OCI-LY1 (cell line): Measurements from ENCODE around the gene GXYLT2.

ENCODE experiments used
- H2AFZ ChIP-seq: fragments of 200-600 bp; sonication (generic), shearing (Covaris generic); 2 replicates; pipeline ENCODE4 v1.6.0; 2014; ENCODE audit warnings: antibody characterized with exemption, mild to moderate bottlenecking, low read length
- H3F3A ChIP-seq: fragments of 200-600 bp; sonication (generic), shearing (Covaris generic); 2 replicates; pipeline ENCODE4 v1.6.0; 2014; ENCODE audit warnings: mild to moderate bottlenecking, antibody characterized with exemption, low read length, moderate library complexity; ENCODE audit not compliant: insufficient read depth
- H3K27ac ChIP-seq: fragments of 200-600 bp; sonication (generic); 2 replicates; pipeline ENCODE4 v1.5.1; 2014; ENCODE audit warnings: low read length, mixed run types, mild to moderate bottlenecking, low read depth; ENCODE audit not compliant: poor library complexity, severe bottlenecking
- H3K27me3 ChIP-seq: fragments of 200-600 bp; sonication (generic); 2 replicates; pipeline ENCODE4 v1.6.0; 2014; ENCODE audit warnings: antibody characterized with exemption, mild to moderate bottlenecking, low read length, moderate library complexity; ENCODE audit not compliant: insufficient read depth
- H3K36me3 ChIP-seq: fragments of 200-600 bp; sonication (generic); 2 replicates; pipeline ENCODE4 v1.6.1; 2014; ENCODE audit warnings: mild to moderate bottlenecking, antibody characterized with exemption, low read length, moderate library complexity, mixed read lengths; ENCODE audit not compliant: insufficient read depth
- H3K4me1 ChIP-seq: fragments of 200-600 bp; sonication (generic); 2 replicates; pipeline ENCODE4 v1.5.1; 2014; ENCODE audit warnings: mild to moderate bottlenecking, low read length, moderate library complexity; ENCODE audit not compliant: insufficient read depth, severe bottlenecking
- H3K4me2 ChIP-seq: fragments of 200-600 bp; sonication (generic), shearing (Covaris generic); 2 replicates; pipeline ENCODE4 v1.6.1; 2014; ENCODE audit warnings: low read length
- H3K4me3 ChIP-seq: fragments of 200-600 bp; sonication (generic); 2 replicates; pipeline ENCODE4 v1.5.1; 2014; ENCODE audit warnings: low read length, low read depth, mild to moderate bottlenecking, mixed read lengths; ENCODE audit not compliant: poor library complexity, severe bottlenecking
- H3K79me2 ChIP-seq: fragments of 200-600 bp; shearing (Covaris generic); 2 replicates; pipeline ENCODE4 v1.6.1; 2016; ENCODE audit warnings: mixed run types, low read length, mixed read lengths; ENCODE audit not compliant: insufficient read depth
- H3K9ac ChIP-seq: fragments of 200-600 bp; sonication (generic), shearing (Covaris generic); 2 replicates; pipeline ENCODE4 v1.6.1; 2014; ENCODE audit warnings: mild to moderate bottlenecking, low read length, mixed read lengths
- H3K9me2 ChIP-seq: fragments of 200-600 bp; sonication (generic), shearing (Covaris generic); 2 replicates; pipeline ENCODE4 v1.6.1; 2014; ENCODE audit warnings: low read depth, mild to moderate bottlenecking, low read length, mixed read lengths
- H3K9me3 ChIP-seq: fragments of 200-600 bp; shearing (Covaris generic); 2 replicates; pipeline ENCODE4 v1.6.1; 2014; ENCODE audit warnings: low read length, mixed read lengths
- H4K20me1 ChIP-seq: fragments of 200-600 bp; sonication (generic), shearing (Covaris generic); 2 replicates; pipeline ENCODE4 v1.6.0; 2016; ENCODE audit warnings: mild to moderate bottlenecking, low read length; ENCODE audit not compliant: insufficient read depth
- EZH2 ChIP-seq: fragments of 200-600 bp; sonication (generic), shearing (Covaris generic); IDR thresholded peaks from 2 replicates; pipeline ENCODE4 v1.8.0; 2017; ENCODE audit warnings: borderline replicate concordance, mixed run types, mild to moderate bottlenecking, antibody characterized with exemption, low read length, moderate library complexity, mixed read lengths
- TF ChIP-seq, protein P1 (sequence below): fragments of 200-600 bp; sonication (generic), shearing (Covaris generic); IDR thresholded peaks from 2 replicates; pipeline ENCODE4 v1.5.1; 2017; ENCODE audit warnings: mild to moderate bottlenecking, antibody characterized with exemption, low read length, moderate library complexity, mixed read lengths

GXYLT2 gene

GRCh38 chr3:72909591-72909990, 21.7 kb downstream of the GXYLT2 start:
- Histone ChIP-seq H3K4me1 (no peaks in the 10 kb centered on the region), H3K27me3 (no peaks in the 10 kb centered on the region), H2AFZ (no peak overlapping the region), H3K4me2 (no peak overlapping the region), H3K4me3 (no peak overlapping the region), H4K20me1 (no peaks in the 10 kb centered on the region), H3K9me2 (no peaks in the 10 kb centered on the region), H3K79me2 (no peaks in the 10 kb centered on the region), H3F3A (no peaks in the 10 kb centered on the region), H3K27ac (no peak overlapping the region), H3K9me3 (no peaks in the 10 kb centered on the region), H3K9ac (no peak overlapping the region), H3K36me3 (no peaks in the 10 kb centered on the region)
- no peak for TF ChIP-seq EZH2
- TF ChIP-seq, protein P1, sequence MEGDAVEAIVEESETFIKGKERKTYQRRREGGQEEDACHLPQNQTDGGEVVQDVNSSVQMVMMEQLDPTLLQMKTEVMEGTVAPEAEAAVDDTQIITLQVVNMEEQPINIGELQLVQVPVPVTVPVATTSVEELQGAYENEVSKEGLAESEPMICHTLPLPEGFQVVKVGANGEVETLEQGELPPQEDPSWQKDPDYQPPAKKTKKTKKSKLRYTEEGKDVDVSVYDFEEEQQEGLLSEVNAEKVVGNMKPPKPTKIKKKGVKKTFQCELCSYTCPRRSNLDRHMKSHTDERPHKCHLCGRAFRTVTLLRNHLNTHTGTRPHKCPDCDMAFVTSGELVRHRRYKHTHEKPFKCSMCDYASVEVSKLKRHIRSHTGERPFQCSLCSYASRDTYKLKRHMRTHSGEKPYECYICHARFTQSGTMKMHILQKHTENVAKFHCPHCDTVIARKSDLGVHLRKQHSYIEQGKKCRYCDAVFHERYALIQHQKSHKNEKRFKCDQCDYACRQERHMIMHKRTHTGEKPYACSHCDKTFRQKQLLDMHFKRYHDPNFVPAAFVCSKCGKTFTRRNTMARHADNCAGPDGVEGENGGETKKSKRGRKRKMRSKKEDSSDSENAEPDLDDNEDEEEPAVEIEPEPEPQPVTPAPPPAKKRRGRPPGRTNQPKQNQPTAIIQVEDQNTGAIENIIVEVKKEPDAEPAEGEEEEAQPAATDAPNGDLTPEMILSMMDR, result no peak

- H2AFZ ChIP-seq, result no peak overlapping the region
- no peaks in the 10 kb centered on the region for H3F3A ChIP-seq
- no peaks in the 10 kb centered on the region for H3K36me3 ChIP-seq
- H3K4me2 ChIP-seq, result no peak overlapping the region
- H3K9me3 ChIP-seq, result no peaks in the 10 kb centered on the region
- no peaks in the 10 kb centered on the region for H3K27me3 ChIP-seq
- no peak for TF ChIP-seq EZH2
- TF ChIP-seq, protein P1, result no peak
- no peaks in the 10 kb centered on the region for H4K20me1 ChIP-seq
- no peaks in the 10 kb centered on the region for H3K9me2 ChIP-seq
- no peak overlapping the region for H3K9ac ChIP-seq
- no peaks in the 10 kb centered on the region for H3K4me1 ChIP-seq
- H3K79me2 ChIP-seq, result no peaks in the 10 kb centered on the region
- no peak overlapping the region for H3K4me3 ChIP-seq
- H3K27ac ChIP-seq, result no peak overlapping the region
These were observed 24.7 kb downstream of the GXYLT2 start for GRCh38 chr3:72912532-72912931.

DNA sequence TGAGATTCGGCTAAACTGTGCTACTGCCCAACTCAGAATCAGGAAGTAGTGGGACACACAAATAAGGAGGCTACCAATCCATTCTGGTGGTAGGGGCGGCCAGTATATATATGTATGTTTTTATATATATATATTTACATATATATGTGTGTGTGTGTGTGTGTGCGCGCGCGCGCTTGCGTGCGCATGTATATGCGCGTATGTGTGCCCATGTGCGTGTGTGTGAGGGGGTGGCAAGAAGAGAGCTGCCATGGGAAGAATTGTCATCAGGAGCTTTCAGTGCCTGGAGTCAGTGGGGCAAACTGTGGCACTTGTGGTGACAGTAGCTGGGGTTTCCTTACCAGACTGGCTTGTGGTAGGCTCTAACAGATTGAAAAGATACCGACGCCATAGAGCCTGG, 26.5 kb downstream of the GXYLT2 start:
- H3K4me1 ChIP-seq, result no peaks in the 10 kb centered on the region
- TF ChIP-seq, protein P1, result no peak
- no peak for TF ChIP-seq EZH2
- H3K4me2 ChIP-seq, result no peak overlapping the region
- no peak overlapping the region for H3K4me3 ChIP-seq
- no peak overlapping the region for H2AFZ ChIP-seq
- H3K27ac ChIP-seq, result no peak overlapping the region
- H3K79me2 ChIP-seq, result no peaks in the 10 kb centered on the region
- no peaks in the 10 kb centered on the region for H3K9me3 ChIP-seq
- H4K20me1 ChIP-seq, result no peaks in the 10 kb centered on the region
- no peaks in the 10 kb centered on the region for H3K9me2 ChIP-seq
- no peaks in the 10 kb centered on the region for H3F3A ChIP-seq
- H3K9ac ChIP-seq, result no peak overlapping the region
- H3K27me3 ChIP-seq, result no peaks in the 10 kb centered on the region
- no peaks in the 10 kb centered on the region for H3K36me3 ChIP-seq
